PC-9 (cell line): ENCODE data around the gene DNASE2.
"Not testable (repeated sequence)": the region's sequence is repeated elsewhere in the genome, so short reads cannot be mapped to it uniquely, and the experiment has no call there.

Experiments
- EZH2 ChIP-seq: fragments of 200-600 bp; sonication (generic); IDR thresholded peaks from 2 replicates; pipeline ENCODE4 v1.8.0; 2017; ENCODE audit warnings: antibody characterized with exemption, low read depth
- TF ChIP-seq, protein P1 (sequence below): fragments of 200-600 bp; sonication (generic); conservative IDR thresholded peaks from 2 replicates; pipeline ENCODE4 v1.6.1; 2017; ENCODE audit warnings: mixed run types, antibody characterized with exemption, mild to moderate bottlenecking, moderate library complexity

DNA sequence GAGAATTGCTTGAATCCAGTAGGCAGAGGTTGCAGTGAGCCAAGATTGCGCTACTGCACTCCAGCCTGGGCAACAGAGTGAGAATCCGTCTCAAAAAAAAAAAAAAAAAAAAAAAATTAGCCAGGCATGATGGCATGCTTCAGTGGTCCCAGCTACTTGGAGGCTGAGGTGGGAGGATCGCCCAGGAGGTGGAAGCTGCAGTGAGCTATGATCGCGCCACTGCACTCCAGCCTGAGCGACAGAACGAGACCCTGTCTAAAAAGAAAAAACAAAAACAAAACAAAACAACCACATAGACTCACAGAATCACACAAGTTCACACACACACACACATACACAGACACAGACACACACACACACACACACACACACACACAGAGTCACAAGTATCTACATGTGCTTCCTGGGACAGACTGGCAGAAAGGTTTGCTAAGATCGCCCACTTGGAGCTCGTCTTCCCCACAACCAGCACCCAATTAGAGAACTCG is 9.1 kb upstream of the DNASE2 start:
- TF ChIP-seq, protein P1, sequence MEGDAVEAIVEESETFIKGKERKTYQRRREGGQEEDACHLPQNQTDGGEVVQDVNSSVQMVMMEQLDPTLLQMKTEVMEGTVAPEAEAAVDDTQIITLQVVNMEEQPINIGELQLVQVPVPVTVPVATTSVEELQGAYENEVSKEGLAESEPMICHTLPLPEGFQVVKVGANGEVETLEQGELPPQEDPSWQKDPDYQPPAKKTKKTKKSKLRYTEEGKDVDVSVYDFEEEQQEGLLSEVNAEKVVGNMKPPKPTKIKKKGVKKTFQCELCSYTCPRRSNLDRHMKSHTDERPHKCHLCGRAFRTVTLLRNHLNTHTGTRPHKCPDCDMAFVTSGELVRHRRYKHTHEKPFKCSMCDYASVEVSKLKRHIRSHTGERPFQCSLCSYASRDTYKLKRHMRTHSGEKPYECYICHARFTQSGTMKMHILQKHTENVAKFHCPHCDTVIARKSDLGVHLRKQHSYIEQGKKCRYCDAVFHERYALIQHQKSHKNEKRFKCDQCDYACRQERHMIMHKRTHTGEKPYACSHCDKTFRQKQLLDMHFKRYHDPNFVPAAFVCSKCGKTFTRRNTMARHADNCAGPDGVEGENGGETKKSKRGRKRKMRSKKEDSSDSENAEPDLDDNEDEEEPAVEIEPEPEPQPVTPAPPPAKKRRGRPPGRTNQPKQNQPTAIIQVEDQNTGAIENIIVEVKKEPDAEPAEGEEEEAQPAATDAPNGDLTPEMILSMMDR = not testable (repeated sequence)
- not testable (repeated sequence) for TF ChIP-seq EZH2
